Adrenal gland (tissue), 12 donors: ENCODE data around the gene LAMA2. TPM values are rescaled to one million over a fixed set of nuclear protein-coding genes. Genes with fewer than 3 reads are reported as not detected.

Experiments used
- DNase-seq, 7 donors: peaks; one replicate each; pipeline ENCODE4 v3.0.0-alpha.2; 2019 to 2020
- H3K27ac ChIP-seq, 5 donors: fragments of 200-600 bp; sonication (generic) in 4 of 5; 1 replicate in 3 of 5; 2 replicates in 2 of 5; pipeline versions ENCODE4 v1.5.1 to v1.8.0; 2016 to 2020; ENCODE audit warnings: mild to moderate bottlenecking in 1 of 5
- H3K27me3 ChIP-seq: fragments of 200-600 bp; 2 replicates; pipeline ENCODE4 v1.8.0; 2021
- H3K36me3 ChIP-seq, 2 donors: fragments of 200-600 bp; replicated peaks in 1 of 2; 1 replicate in 1 of 2; 2 replicates in 1 of 2; pipeline versions ENCODE4 v1.5.1 to v1.8.0; 2018 to 2022
- H3K4me1 ChIP-seq, 2 donors: fragments of 200-600 bp; replicated peaks in 1 of 2; 1 replicate in 1 of 2; 2 replicates in 1 of 2; pipeline versions ENCODE4 v1.5.1 to v1.8.0; 2018 to 2021
- H3K4me3 ChIP-seq, 4 donors: fragments of 200-600 bp; sonication (generic) in 3 of 4; one replicate each; pipeline ENCODE4 v1.5.1; 2016 to 2018
- H3K9me3 ChIP-seq, 3 donors: fragments of 200-600 bp; sonication (generic) in 1 of 3; replicated peaks in 1 of 3; 1 replicate in 2 of 3; 2 replicates in 1 of 3; pipeline versions ENCODE4 v1.5.1 to v1.8.0; 2016 to 2021
- POLR2A ChIP-seq, 2 donors: fragments of 450-650 bp; IDR thresholded peaks; one replicate each; pipeline ENCODE4 v1.6.1; 2017; ENCODE audit warnings: antibody characterized with exemption in 2 of 2, mild to moderate bottlenecking in 2 of 2, moderate library complexity in 1 of 2
- WGBS, 4 donors: extraction: QIAGEN DNeasy Blood & Tissue Kit in 2 of 4; methylation state at CpG; one replicate each; pipeline versions ENCODE4 v1.1.5 to v1.1.7; 2013 to 2017; 5-methylcytosine and 5-hydroxymethylcytosine counted together
- intact Hi-C, 2 donors: fragments of 100-400 bp; cut with DNase I; formaldehyde crosslinking; loops; one replicate each; pipeline versions ENCODE4 v1.14.1 to v1.15.0; 2022 to 2023
- polyA plus RNA-seq, 3 donors: library from polyadenylated mRNA; stranded (reverse); fragments of 200-250 nt in 2 of 3; fragments of 350-450 nt in 1 of 3; fragmentation: Illumina TruSeq in 1 of 3; extraction: RNeasy Lipid Tissue Mini Kit (QIAGEN cat#74804) in 1 of 3; gene quantifications; one replicate each; pipeline ENCODE4 v1.2.3, GENCODE V29; 2013 to 2014
- total RNA-seq, 9 donors: library from RNA; depleted of rRNA in 4 of 9; stranded (reverse); fragments of >200 nt in 4 of 9; fragments of 120-200 nt in 1 of 9; fragmentation: NEBNext Ultra II Directional in 1 of 9; extraction: Animal tissue kit (Norgen Biotek cat#: 25700) in 1 of 9; gene quantifications; one replicate each; pipeline versions ENCODE4 v1.1.0 to v1.2.4, GENCODE V29; 2013 to 2023
- TF ChIP-seq, protein P1 (sequence below), 6 experiments: fragments of 450-650 bp in 4 of 6; fragments of 200-600 bp in 2 of 6; sonication (generic) in 1 of 6; IDR thresholded peaks; 1 replicate in 5 of 6; 2 replicates in 1 of 6; pipeline versions ENCODE4 v1.5.1 to v1.8.0; 2016 to 2021; ENCODE audit warnings: antibody characterized with exemption in 6 of 6, mild to moderate bottlenecking in 2 of 6, moderate library complexity in 1 of 6
- donor health status: healthy with polysubstance abuse.
- donor health status: Bipolar disorder and iron deficiency.
- donor health status: DM: yes; HTN: yes; CAD: no.
- donor health status: DM: no; HTN: no; CAD: no.
- donor health status: DM: no; HTN: no; CAD: no.
- donor health status: DM: yes; HTN: yes; CAD: no.

Gene LAMA2
- total and polyA plus RNA-seq, 12 donors, result 5.8 to 105 (median 38.9) TPM

DNA sequence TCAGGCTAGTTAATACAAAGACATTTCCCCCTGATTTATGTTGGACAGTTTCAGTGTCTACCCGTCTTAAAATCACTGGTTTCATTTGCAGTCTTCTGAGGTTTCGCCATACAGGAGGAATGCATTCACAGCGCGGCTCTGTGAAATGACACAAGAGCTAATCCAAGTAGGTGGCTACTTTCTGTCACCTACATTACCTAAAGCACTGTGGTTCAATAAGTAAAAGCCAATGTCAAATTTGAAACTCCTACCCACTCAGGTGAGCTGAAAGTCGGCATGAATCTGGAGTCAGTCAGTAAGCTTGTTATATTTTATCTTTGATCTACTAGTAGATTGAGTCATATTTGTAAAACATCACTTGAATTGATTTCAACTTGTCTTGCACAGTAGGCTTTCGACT is 370.8 kb downstream of the LAMA2 start:
- 69 to 79% (median 75%) methylated on average over 6 of the region's 6 CpGs for WGBS, 4 donors
- H3K36me3 ChIP-seq, result no peaks in the 10 kb centered on the region
- H3K27ac ChIP-seq, result no peak overlapping the region
- H3K9me3 ChIP-seq, result no peaks in the 10 kb centered on the region
- TF ChIP-seq POLR2A (IDR thresholded peaks at IDR 0.05), result no peak
- TF ChIP-seq, protein P1, sequence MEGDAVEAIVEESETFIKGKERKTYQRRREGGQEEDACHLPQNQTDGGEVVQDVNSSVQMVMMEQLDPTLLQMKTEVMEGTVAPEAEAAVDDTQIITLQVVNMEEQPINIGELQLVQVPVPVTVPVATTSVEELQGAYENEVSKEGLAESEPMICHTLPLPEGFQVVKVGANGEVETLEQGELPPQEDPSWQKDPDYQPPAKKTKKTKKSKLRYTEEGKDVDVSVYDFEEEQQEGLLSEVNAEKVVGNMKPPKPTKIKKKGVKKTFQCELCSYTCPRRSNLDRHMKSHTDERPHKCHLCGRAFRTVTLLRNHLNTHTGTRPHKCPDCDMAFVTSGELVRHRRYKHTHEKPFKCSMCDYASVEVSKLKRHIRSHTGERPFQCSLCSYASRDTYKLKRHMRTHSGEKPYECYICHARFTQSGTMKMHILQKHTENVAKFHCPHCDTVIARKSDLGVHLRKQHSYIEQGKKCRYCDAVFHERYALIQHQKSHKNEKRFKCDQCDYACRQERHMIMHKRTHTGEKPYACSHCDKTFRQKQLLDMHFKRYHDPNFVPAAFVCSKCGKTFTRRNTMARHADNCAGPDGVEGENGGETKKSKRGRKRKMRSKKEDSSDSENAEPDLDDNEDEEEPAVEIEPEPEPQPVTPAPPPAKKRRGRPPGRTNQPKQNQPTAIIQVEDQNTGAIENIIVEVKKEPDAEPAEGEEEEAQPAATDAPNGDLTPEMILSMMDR (IDR thresholded peaks at IDR 0.05), result no peak
- H3K4me3 ChIP-seq, result no peak overlapping the region
- DNase-seq, result no peak
- intact Hi-C loops, result loop anchor here in 1 of 2 donors (10.0 kb wide), 2 partner anchors 439 to 529 kb away; no protein-coding TSS in a partner anchor
- H3K27me3 ChIP-seq, result peaks cover 5% of the 10 kb centered on the region
- no peaks in the 10 kb centered on the region for H3K4me1 ChIP-seq

DNA sequence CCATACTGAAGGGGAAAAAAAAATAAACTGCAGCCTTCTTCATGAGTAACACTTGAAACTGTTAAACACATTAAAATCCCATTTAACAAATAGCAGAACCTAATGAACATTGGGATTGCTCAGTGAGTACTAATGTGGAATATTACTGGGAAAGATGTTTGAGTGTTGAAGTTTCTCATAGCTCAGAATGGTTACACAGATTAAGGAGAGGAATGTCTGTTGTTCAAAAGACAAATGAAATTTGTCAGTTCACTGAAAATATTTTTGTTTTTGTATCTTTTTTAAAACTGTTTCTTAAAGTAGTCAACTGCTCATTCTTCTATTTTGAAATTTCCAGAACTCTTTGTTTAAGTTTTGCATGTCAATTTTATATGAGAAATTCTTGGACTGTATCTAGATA is 374.3 kb downstream of the LAMA2 start:
- H3K36me3 ChIP-seq, result no peaks in the 10 kb centered on the region

DNA sequence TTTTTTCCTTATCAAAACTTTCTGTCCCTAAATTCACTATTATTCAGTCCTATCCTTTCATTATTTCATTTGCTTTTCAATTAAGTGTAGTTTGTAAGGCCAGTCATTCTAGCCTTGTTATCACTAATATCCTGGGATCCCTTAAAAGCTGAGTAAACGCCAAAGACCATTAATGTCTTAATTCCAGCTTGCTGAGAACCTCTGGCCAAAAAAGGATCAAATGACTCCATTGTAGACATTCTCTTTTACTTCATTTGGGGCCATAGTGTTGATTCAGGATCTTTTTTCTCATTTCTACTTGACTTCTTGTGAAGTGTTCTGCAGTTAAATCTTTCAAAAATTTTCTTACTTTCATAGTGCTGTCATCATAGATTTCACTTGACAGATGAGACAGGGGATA is 379.7 kb downstream of the LAMA2 start:
- no peak for TF ChIP-seq POLR2A (IDR thresholded peaks at IDR 0.05)
- TF ChIP-seq, protein P1 (IDR thresholded peaks at IDR 0.05), result no peak
- Histone ChIP-seq H3K4me1 (no peaks in the 10 kb centered on the region), H3K9me3 (no peaks in the 10 kb centered on the region), H3K36me3 (no peaks in the 10 kb centered on the region), H3K4me3 (no peak overlapping the region), H3K27me3 (no peaks in the 10 kb centered on the region), H3K27ac (no peak overlapping the region)
- WGBS, 4 donors, result 38 to 47% (median 44%) methylated on average over 1 of the region's 1 CpG
- intact Hi-C loops, result no loop called here
- DNase-seq, result no peak

More for the DNA sequence above, 374.3 kb downstream of the LAMA2 start:
- H3K27me3 ChIP-seq, result peaks cover 5% of the 10 kb centered on the region
- no peak overlapping the region for H3K4me3 ChIP-seq
- H3K4me1 ChIP-seq, result no peaks in the 10 kb centered on the region
- no peak for TF ChIP-seq POLR2A (IDR thresholded peaks at IDR 0.05)
- TF ChIP-seq, protein P1 (IDR thresholded peaks at IDR 0.05), result no peak
- no peak overlapping the region for H3K27ac ChIP-seq
- no peaks in the 10 kb centered on the region for H3K9me3 ChIP-seq
- DNase-seq, result no peak
- intact Hi-C loops, result loop anchor here in 1 of 2 donors (10.0 kb wide), 2 partner anchors 442 to 532 kb away; no protein-coding TSS in a partner anchor

DNA sequence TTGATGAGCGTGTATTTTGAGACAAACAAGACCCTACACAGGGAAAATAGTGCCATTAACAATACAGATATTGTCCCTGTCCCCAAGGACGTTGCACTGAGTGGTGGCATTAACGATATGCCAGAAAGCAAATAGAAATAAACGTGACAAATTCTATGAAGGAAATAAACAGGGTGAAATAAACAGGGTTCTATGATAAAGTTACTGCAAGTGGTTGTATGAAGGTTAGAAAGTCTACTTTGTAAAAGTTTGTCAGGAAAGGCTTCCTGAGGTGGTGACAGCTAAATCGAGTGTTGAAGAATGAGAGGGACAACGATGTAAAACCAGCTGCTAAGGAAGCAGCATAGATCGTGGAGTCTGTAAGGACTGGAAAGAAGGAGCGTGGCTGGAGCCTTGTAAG is 380.2 kb downstream of the LAMA2 start:
- WGBS, 4 donors, result 66 to 71% (median 68%) methylated on average over 8 of the region's 8 CpGs
- DNase-seq, result no peak
- no peaks in the 10 kb centered on the region for H3K9me3 ChIP-seq
- no peaks in the 10 kb centered on the region for H3K27me3 ChIP-seq
- TF ChIP-seq, protein P1 (IDR thresholded peaks at IDR 0.05), result no peak
- no peak for TF ChIP-seq POLR2A (IDR thresholded peaks at IDR 0.05)
- intact Hi-C loops, result no loop called here
- H3K4me3 ChIP-seq, result no peak overlapping the region
- H3K36me3 ChIP-seq, result no peaks in the 10 kb centered on the region
- no peak overlapping the region for H3K27ac ChIP-seq
- no peaks in the 10 kb centered on the region for H3K4me1 ChIP-seq
